ENCODE results near the gene ZNF219. TPM values are rescaled to one million over a fixed set of nuclear protein-coding genes. Genes with fewer than 3 reads are reported as not detected.

The ZNF219 gene
- total RNA-seq, 1 donor from 2014 or later: 47.8 TPM

DNA sequence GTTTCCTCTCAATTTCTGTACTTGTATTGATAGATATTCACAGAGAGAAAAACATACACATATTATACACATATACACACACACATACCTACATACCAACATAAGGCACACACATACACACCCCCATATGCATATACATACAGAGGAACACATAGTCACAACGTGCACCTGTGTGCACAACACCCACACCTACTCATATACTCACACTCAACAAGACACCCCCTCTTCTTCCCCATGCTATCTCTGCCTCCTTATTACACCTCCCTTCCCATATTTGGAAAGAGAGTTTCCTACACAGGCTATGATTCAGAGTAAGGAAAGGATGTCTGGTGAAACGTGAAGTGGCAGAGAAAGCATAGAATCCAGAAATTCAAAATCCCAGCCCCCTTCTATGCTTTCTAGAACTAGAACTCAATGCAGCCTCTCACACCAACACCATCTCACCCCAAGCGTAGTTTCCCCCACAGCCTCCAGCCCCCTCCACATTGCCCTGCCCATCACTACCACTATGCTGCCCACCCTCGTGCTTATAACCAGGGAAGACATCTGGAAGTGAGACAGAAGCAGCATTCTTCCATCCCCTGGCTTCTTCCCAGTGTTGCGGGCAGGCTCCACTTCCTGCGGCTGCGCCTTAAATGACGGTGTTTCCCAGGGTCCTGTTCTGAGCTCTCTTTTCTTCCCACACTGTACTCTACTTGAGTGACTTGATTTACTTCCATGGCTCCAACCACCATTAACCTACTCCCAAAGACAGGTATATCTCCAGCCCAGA, 38.4 kb downstream of the ZNF219 start:
- H3K9me3 Mint-ChIP-seq: no peaks in the 10 kb centered on the region
- H3K4me3 Mint-ChIP-seq: no peak overlapping the region
- H3K36me3 Mint-ChIP-seq: no peaks in the 10 kb centered on the region
- TF ChIP-seq, protein P1, sequence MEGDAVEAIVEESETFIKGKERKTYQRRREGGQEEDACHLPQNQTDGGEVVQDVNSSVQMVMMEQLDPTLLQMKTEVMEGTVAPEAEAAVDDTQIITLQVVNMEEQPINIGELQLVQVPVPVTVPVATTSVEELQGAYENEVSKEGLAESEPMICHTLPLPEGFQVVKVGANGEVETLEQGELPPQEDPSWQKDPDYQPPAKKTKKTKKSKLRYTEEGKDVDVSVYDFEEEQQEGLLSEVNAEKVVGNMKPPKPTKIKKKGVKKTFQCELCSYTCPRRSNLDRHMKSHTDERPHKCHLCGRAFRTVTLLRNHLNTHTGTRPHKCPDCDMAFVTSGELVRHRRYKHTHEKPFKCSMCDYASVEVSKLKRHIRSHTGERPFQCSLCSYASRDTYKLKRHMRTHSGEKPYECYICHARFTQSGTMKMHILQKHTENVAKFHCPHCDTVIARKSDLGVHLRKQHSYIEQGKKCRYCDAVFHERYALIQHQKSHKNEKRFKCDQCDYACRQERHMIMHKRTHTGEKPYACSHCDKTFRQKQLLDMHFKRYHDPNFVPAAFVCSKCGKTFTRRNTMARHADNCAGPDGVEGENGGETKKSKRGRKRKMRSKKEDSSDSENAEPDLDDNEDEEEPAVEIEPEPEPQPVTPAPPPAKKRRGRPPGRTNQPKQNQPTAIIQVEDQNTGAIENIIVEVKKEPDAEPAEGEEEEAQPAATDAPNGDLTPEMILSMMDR (conservative IDR thresholded peaks at IDR 0.05): no peak
- H3K27me3 Mint-ChIP-seq: peaks cover 4% of the 10 kb centered on the region
- peaks cover 35% of the 10 kb centered on the region for H3K4me1 Mint-ChIP-seq (ENCODE audit: unreplicated experiment)
- DNase-seq (ENCODE audit: extremely low spot score, unreplicated experiment): no peak
- no peak overlapping the region for H3K27ac Mint-ChIP-seq

DNA sequence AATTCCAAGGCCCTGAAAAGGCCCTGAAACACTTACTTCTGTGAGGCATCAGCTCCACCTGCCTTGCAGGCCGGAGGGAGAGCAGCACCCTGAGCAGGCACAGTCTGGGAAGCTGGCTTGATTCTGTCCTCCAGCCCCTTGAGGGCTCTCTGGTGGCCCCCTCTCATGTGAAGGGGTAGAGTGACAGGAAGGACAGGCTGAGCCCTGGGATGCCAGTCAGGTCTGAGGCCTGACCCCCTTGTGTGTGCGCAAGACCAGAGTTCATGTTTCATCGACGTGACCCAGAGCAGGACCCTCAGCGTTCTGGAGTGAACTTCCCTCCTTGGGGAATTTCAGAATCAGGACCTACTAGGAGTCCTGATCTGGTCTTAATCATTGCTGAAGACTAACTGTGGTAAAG, 39.6 kb downstream of the ZNF219 start:
- Mint-ChIP-seq H3K27me3 (peaks cover 4% of the 10 kb centered on the region), H3K4me3 (no peak overlapping the region), H3K4me1 (ENCODE audit: unreplicated experiment) (peaks cover 40% of the 10 kb centered on the region), H3K9me3 (no peaks in the 10 kb centered on the region), H3K27ac (no peak overlapping the region), H3K36me3 (no peaks in the 10 kb centered on the region)
- TF ChIP-seq, protein P1 (conservative IDR thresholded peaks at IDR 0.05): no peak
- no peak for DNase-seq (ENCODE audit: extremely low spot score, unreplicated experiment)

DNA sequence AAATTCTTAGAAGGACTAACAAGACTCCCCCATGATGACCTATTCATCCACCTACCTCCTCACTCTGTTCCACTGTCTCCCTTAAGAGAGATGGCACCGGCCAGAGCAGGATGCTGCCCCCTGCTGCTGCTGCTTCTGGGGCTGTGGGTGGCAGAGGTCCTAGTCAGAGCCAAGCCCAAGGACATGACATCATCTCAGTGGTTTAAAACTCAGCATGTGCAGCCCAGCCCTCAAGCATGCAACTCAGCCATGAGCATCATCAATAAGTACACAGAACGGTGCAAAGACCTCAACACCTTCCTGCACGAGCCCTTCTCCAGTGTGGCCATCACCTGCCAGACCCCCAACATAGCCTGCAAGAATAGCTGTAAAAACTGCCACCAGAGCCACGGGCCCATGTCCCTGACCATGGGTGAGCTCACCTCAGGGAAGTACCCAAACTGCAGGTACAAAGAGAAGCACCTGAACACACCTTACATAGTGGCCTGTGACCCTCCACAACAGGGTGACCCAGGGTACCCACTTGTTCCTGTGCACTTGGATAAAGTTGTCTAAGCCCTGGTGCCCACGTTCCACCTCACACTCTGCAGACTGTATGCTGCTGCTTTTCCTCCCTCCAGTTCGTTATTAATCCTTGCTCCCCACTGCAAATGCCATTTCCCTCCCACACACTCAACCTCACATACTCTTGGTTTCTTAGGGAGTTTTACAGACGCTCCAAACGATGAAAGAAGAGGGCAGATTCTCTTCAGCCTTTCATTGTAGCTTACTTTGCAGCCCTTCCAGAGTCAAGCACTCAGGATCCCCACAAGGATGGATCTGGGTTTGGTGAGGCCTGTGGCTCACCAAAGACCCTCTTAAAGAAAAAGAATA, 40.4 kb downstream of the ZNF219 start, which contains the start of gene RNASE8:
TSS of gene RNASE8 (plus strand) at position 20 of the 873 bp plus-strand sequence. CDS start at position 91, 71 bp downstream.
- TF ChIP-seq, protein P1 (conservative IDR thresholded peaks at IDR 0.05): no peak
- Mint-ChIP-seq H3K27me3 (peaks cover 4% of the 10 kb centered on the region), H3K27ac (no peak within 1 kb of the TSS), H3K9me3 (no peaks in the 10 kb centered on the region), H3K4me1 (ENCODE audit: unreplicated experiment) (peaks cover 33% of the 10 kb centered on the region), H3K36me3 (no peaks in the 10 kb centered on the region), H3K4me3 (no peak within 1 kb of the TSS)
- no peak for DNase-seq (ENCODE audit: extremely low spot score, unreplicated experiment)

DNA sequence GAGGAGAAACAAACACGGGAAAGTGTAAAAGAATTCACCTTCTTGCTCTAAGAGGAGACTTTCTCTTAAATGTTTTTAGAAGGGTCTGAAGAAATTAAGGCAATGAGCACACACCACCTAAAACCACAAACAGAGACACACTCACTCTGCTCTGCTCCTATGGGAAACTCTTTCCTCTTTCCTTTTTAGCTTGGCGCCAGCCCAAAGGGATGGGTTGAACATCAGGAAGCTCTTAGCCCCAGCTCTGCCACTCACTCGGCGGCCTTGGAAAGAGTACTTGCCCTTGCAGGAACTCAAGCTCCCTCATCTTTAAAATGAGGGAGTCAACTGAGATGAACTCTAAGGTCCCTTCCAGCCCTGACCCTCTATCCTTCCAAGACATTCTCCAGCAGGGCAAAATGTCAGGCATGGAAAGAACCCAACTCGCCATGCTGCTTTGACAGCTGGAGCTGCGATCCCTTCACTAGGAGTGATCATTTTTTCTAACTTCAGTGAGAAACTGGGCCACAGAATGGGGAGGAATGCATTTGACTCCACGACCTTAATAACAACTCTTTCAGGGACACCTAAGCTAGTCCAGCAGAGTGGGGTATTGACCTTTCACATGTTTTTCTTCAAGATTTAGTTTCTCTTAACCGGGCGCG, 41.8 kb downstream of the ZNF219 start:
- no peaks in the 10 kb centered on the region for H3K36me3 Mint-ChIP-seq
- TF ChIP-seq, protein P1 (conservative IDR thresholded peaks at IDR 0.05): no peak

DNA sequence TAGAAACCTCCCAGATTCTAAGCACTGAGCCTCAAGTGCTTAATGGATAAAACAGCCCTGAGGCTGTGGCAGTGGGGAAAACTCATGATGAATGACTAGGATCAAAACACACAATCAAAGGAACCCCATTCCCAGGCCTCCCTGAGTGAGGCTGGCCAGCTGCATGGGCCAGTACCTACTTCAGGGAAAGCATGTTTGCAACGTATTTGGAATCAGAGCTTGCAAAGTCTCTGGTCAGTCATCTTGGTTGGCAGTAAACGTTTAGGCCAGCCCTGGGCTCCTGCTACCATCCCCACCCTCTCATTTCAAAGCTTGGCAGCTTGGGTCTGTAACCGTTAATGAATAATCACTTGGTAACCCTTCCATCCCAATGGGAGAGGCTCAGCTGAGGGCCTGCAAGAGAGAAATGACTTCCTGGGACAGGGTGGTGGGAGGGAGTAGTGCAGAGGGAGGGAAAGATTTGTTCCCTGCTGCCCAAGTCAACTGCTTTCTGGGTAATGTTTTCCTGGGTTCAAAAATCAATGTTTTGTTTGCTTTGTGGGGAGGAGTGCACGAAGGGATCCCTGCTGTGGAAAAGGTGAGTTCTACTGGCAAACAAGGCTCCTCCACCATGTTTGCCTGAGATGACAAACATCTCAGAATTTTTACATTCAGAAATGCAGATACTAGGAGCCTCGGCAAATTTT, 42.9 kb downstream of the ZNF219 start:
- no peak for DNase-seq (ENCODE audit: extremely low spot score, unreplicated experiment)
- H3K4me3 Mint-ChIP-seq: no peak overlapping the region
- no peak overlapping the region for H3K27ac Mint-ChIP-seq
- H3K4me1 Mint-ChIP-seq (ENCODE audit: unreplicated experiment): peaks cover 31% of the 10 kb centered on the region
- no peaks in the 10 kb centered on the region for H3K36me3 Mint-ChIP-seq
- H3K27me3 Mint-ChIP-seq: peaks cover 4% of the 10 kb centered on the region
- no peaks in the 10 kb centered on the region for H3K9me3 Mint-ChIP-seq
- TF ChIP-seq, protein P1 (conservative IDR thresholded peaks at IDR 0.05): no peak

More for the DNA sequence above, 41.8 kb downstream of the ZNF219 start:
- Mint-ChIP-seq H3K4me1 (ENCODE audit: unreplicated experiment) (peaks cover 33% of the 10 kb centered on the region), H3K27me3 (peaks cover 4% of the 10 kb centered on the region), H3K4me3 (no peak overlapping the region), H3K9me3 (no peaks in the 10 kb centered on the region), H3K27ac (no peak overlapping the region)
- no peak for DNase-seq (ENCODE audit: extremely low spot score, unreplicated experiment)
